Measurements from ENCODE around the gene CCDC192. TPM values are rescaled to one million over a fixed set of nuclear protein-coding genes. Genes with fewer than 3 reads are reported as not detected.

CCDC192 gene
- total and polyA plus RNA-seq, 8 donors, result 0.81 to 1.6 (median 1.2) TPM; not detected in 2

DNA sequence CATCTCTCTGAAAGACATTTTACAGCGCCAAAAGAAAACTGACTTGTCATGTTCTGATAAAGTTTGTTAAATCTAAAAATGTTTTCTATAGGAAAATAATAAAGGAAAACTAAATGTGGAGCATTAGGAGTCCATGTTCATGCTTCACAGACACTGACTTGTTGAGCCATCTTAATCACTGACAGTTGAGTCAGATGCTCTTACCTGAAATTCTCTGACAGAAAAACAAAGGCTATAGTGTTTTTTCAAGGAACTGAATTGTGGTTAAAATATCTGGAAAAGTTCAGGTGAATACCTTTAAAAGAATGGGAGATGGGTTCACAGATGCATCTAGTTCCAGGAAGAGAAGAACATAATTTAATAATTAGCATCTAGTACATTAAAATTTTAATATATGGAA lies 266.9 kb downstream of the CCDC192 start:
- Histone ChIP-seq H3K9me3 (no peaks in the 10 kb centered on the region), H3K4me3 (no peak overlapping the region), H3K4me1 (no peaks in the 10 kb centered on the region), H3K27me3 (no peaks in the 10 kb centered on the region), H3K36me3 (peaks cover 0 to 6% of the 10 kb centered on the region in 2 donors), H3K27ac (no peak overlapping the region)
- ATAC-seq (no peak), DNase-seq (no peak)
- TF ChIP-seq, protein P1, sequence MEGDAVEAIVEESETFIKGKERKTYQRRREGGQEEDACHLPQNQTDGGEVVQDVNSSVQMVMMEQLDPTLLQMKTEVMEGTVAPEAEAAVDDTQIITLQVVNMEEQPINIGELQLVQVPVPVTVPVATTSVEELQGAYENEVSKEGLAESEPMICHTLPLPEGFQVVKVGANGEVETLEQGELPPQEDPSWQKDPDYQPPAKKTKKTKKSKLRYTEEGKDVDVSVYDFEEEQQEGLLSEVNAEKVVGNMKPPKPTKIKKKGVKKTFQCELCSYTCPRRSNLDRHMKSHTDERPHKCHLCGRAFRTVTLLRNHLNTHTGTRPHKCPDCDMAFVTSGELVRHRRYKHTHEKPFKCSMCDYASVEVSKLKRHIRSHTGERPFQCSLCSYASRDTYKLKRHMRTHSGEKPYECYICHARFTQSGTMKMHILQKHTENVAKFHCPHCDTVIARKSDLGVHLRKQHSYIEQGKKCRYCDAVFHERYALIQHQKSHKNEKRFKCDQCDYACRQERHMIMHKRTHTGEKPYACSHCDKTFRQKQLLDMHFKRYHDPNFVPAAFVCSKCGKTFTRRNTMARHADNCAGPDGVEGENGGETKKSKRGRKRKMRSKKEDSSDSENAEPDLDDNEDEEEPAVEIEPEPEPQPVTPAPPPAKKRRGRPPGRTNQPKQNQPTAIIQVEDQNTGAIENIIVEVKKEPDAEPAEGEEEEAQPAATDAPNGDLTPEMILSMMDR (IDR thresholded peaks at IDR 0.05), result no peak
- intact Hi-C loops (cut with DNase I), result no loop called here

DNA sequence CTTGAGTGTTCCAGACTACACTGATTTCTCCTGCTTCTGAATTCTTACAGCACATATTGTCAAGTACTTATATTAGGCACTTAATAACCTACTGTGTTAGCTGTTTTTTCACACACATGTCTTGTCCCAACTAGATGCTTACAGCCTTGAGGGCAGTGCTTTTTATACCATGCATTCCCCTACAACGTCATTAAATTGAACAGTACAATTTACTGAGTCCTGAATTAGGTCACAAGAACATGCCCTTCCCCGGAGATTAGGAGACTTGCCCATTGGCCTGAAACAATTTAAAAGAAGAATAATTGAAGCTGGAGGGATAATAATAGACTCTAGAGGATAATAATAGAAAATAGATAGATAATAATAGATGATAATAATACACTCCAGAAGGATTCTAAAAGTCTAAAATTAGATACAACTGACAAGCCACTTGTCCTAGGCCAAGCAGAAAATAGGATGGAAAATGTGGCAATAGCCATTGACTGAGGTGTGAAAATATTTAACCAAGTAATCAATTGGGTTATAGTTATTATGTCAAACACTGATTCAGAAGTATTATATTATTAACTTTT lies 267.7 kb downstream of the CCDC192 start:
- Histone ChIP-seq H3K36me3 (peaks cover 0 to 5% of the 10 kb centered on the region in 2 donors), H3K27ac (no peak overlapping the region), H3K4me1 (no peaks in the 10 kb centered on the region), H3K9me3 (no peaks in the 10 kb centered on the region), H3K4me3 (no peak overlapping the region), H3K27me3 (no peaks in the 10 kb centered on the region)
- no peak for ATAC-seq
- TF ChIP-seq, protein P1 (IDR thresholded peaks at IDR 0.05), result no peak
- intact Hi-C loops (cut with DNase I), result no loop called here
- no peak for DNase-seq

GRCh38 chr5:127975961-127976360 lies 272.8 kb downstream of the CCDC192 start:
- DNase-seq (no peak), ATAC-seq (no peak)
- no peak overlapping the region for H3K4me3 ChIP-seq
- H3K27me3 ChIP-seq, result no peaks in the 10 kb centered on the region
- H3K27ac ChIP-seq, result peak overlapping the region in 1 of 2 donors; percentile 66
- H3K9me3 ChIP-seq, result no peaks in the 10 kb centered on the region
- intact Hi-C loops (cut with DNase I), result no loop called here
- no peaks in the 10 kb centered on the region for H3K36me3 ChIP-seq
- no peaks in the 10 kb centered on the region for H3K4me1 ChIP-seq
- TF ChIP-seq, protein P1 (IDR thresholded peaks at IDR 0.05), result no peak

- Histone ChIP-seq H3K36me3 (no peaks in the 10 kb centered on the region), H3K9me3 (no peaks in the 10 kb centered on the region), H3K4me3 (no peak overlapping the region), H3K4me1 (no peaks in the 10 kb centered on the region), H3K27me3 (no peaks in the 10 kb centered on the region), H3K27ac (peak overlapping the region in 1 of 2 donors; percentile 66)
- ATAC-seq (no peak), DNase-seq (no peak)
- TF ChIP-seq, protein P1 (IDR thresholded peaks at IDR 0.05), result no peak
- intact Hi-C loops (cut with DNase I), result no loop called here
These were observed 273.3 kb downstream of the CCDC192 start for GRCh38 chr5:127976525-127976924.

GRCh38 chr5:127976991-127977717 lies 274.0 kb downstream of the CCDC192 start:
- DNase-seq (no peak), ATAC-seq (no peak)
- Histone ChIP-seq H3K9me3 (no peaks in the 10 kb centered on the region), H3K27ac (peak overlapping the region in 1 of 2 donors; percentile 66), H3K27me3 (no peaks in the 10 kb centered on the region), H3K4me3 (no peak overlapping the region), H3K36me3 (no peaks in the 10 kb centered on the region), H3K4me1 (no peaks in the 10 kb centered on the region)
- intact Hi-C loops (cut with DNase I), result no loop called here
- TF ChIP-seq, protein P1 (IDR thresholded peaks at IDR 0.05), result no peak

All from left lung (tissue), 10 donors.